Activated CD8-positive, alpha-beta T cell treated with anti-CD3 and anti-CD28 coated beads for 36 hours (primary cell): ENCODE data around the gene DYNC1LI2. TPM values are rescaled to one million over a fixed set of nuclear protein-coding genes. Genes with fewer than 3 reads are reported as not detected.

Source experiments
- ATAC-seq: fragments of 200-7000 bp; cut with Tn5 transposase; one replicate; pipeline ENCODE4 v1.10.0; 2021; ENCODE audit warnings: mild to moderate bottlenecking, moderate library complexity
- CTCF ChIA-PET: fragments of 350-600 bp; sonication (Branson Sonifier 250); formaldehyde crosslinking; loops from one replicate; lab custom pipeline; 2021; ENCODE audit warnings: antibody characterized with exemption; lab: Charles Lee
- POLR2A ChIA-PET: fragments of 350-600 bp; sonication (Branson Sonifier 250); formaldehyde crosslinking; loops from one replicate; lab custom pipeline; 2021; ENCODE audit warnings: antibody characterized with exemption; lab: Charles Lee
- DNase-seq: peaks from one replicate; pipeline ENCODE4 v3.0.0-alpha.2; 2020
- H3K27ac Mint-ChIP-seq: one replicate; pipeline ENCODE4 v1.8.0; 2021; ENCODE audit warnings: mild to moderate bottlenecking, mixed read lengths
- H3K27me3 Mint-ChIP-seq: one replicate; pipeline ENCODE4 v1.8.0; 2021; ENCODE audit warnings: mixed read lengths
- H3K36me3 Mint-ChIP-seq: one replicate; pipeline ENCODE4 v1.8.0; 2021; ENCODE audit warnings: low read depth, mixed read lengths
- H3K4me1 Mint-ChIP-seq: one replicate; pipeline ENCODE4 v1.8.0; 2021; ENCODE audit warnings: low read depth, mixed read lengths
- H3K4me3 Mint-ChIP-seq: one replicate; pipeline ENCODE4 v1.8.0; 2021; ENCODE audit warnings: mild to moderate bottlenecking, moderate library complexity, mixed read lengths
- H3K9me3 Mint-ChIP-seq: one replicate; pipeline ENCODE4 v1.8.0; 2021; ENCODE audit warnings: mixed read lengths
- intact Hi-C: fragments of 100-400 bp; cut with micrococcal nuclease; formaldehyde crosslinking; loops from one replicate; pipeline ENCODE4 v1.10.0; 2022
- total RNA-seq, 2 experiments: library from RNA; stranded (reverse); gene quantifications; one replicate each; pipeline ENCODE4 v1.2.3, GENCODE V29; 2021
- TF ChIP-seq, protein P1 (sequence below): fragments of 200-600 bp; IDR thresholded peaks from one replicate; pipeline ENCODE4 v1.8.0; 2022; ENCODE audit warnings: antibody characterized with exemption, mild to moderate bottlenecking

The DYNC1LI2 gene
- total RNA-seq, 2 experiments from 2014 or later: 35.0 to 39.5 TPM

DNA sequence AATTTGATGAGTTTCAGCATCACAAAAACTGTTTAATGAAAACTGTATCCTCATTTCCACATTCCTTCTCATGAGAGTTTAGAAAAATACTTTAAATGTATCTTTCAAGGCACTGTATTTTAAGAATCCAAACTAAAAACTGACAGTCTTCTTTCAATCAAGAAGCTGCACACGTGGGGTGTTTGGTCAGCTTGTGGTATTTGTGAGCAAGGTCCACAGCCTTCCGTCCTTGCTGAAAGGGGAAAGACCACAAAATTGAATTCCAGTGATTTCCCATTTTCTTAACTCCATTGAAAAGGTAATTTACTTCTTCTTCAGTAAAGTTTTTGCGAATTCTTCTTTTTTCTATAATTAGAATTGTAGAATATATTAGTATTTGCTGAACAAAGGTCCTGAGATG is 3.4 kb upstream of the DYNC1LI2 start:
- TF ChIP-seq, protein P1, sequence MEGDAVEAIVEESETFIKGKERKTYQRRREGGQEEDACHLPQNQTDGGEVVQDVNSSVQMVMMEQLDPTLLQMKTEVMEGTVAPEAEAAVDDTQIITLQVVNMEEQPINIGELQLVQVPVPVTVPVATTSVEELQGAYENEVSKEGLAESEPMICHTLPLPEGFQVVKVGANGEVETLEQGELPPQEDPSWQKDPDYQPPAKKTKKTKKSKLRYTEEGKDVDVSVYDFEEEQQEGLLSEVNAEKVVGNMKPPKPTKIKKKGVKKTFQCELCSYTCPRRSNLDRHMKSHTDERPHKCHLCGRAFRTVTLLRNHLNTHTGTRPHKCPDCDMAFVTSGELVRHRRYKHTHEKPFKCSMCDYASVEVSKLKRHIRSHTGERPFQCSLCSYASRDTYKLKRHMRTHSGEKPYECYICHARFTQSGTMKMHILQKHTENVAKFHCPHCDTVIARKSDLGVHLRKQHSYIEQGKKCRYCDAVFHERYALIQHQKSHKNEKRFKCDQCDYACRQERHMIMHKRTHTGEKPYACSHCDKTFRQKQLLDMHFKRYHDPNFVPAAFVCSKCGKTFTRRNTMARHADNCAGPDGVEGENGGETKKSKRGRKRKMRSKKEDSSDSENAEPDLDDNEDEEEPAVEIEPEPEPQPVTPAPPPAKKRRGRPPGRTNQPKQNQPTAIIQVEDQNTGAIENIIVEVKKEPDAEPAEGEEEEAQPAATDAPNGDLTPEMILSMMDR: no peak
- peaks cover 7% of the 10 kb centered on the region for H3K27me3 Mint-ChIP-seq
- peaks cover 16% of the 10 kb centered on the region for H3K4me1 Mint-ChIP-seq
- intact Hi-C loops: no loop called here
- POLR2A ChIA-PET: interaction anchor here (0.7 to 1.1 kb wide), 2 partner anchors 18 to 19 kb away, joined by 3 read pairs; no protein-coding TSS in a partner anchor
- DNase-seq (no peak), ATAC-seq (no peak)
- peaks cover under 1% of the 10 kb centered on the region for H3K36me3 Mint-ChIP-seq
- no peaks in the 10 kb centered on the region for H3K9me3 Mint-ChIP-seq
- CTCF ChIA-PET: interaction anchor here (0.6 to 3.1 kb wide), 5 partner anchors 29 to 118 kb away, joined by 3 to 14 read pairs (median 5); no protein-coding TSS in a partner anchor
- no peak overlapping the region for H3K4me3 Mint-ChIP-seq
- no peak overlapping the region for H3K27ac Mint-ChIP-seq

DNA sequence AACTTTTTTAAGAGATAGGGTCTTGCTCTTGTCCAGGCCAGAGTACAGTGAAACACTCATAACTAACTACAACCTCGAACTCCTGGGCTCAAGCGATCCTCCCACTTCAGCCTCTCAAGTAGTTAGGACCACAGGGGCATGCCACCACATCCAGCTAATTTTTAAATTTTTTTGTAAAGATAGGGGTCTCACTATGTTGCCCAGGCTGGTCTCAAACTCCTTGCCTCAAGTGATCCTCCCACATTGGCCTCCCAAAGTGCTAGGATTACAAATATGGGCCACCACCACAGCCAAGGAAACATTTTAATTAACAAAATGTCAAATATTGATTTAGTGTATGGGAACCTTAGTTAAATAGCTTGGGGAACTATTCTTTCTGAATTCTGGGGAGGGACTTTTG is 2.8 kb upstream of the DYNC1LI2 start:
- no peak overlapping the region for H3K27ac Mint-ChIP-seq
- CTCF ChIA-PET: interaction anchor here (1.1 to 3.1 kb wide), 5 partner anchors 41 to 119 kb away, joined by 3 to 14 read pairs (median 5); partner anchors contain the start of gene NAE1
- POLR2A ChIA-PET: interaction anchor here (0.7 kb wide), 1 partner anchor 19 kb away, joined by 3 read pairs; no protein-coding TSS in a partner anchor
- intact Hi-C loops: no loop called here
- no peaks in the 10 kb centered on the region for H3K9me3 Mint-ChIP-seq
- peaks cover 22% of the 10 kb centered on the region for H3K4me1 Mint-ChIP-seq
- DNase-seq (no peak), ATAC-seq (no peak)
- H3K27me3 Mint-ChIP-seq: peaks cover 7% of the 10 kb centered on the region
- TF ChIP-seq, protein P1: no peak
- no peak overlapping the region for H3K4me3 Mint-ChIP-seq
- peaks cover 5% of the 10 kb centered on the region for H3K36me3 Mint-ChIP-seq

DNA sequence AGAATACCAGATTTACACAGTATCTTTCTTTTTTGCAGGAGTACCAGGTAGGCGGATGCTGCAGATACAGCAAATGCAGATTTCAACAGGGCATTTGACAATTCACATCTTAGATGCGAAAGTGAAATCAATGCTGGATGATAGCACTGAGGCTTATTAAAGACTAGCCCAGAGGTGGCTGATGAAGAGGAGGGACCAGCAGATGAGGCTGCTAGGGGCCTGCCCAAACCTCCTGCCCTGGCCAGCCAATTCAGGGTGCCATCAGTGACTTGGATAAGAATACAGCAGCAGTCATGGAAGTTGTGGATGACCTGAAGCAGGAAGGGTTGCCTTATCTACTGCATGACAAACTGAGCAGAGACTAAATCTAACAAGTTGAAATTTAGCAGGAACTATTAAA is 1.5 kb upstream of the DYNC1LI2 start:
- H3K27me3 Mint-ChIP-seq: peaks cover 5% of the 10 kb centered on the region
- no peak overlapping the region for H3K4me3 Mint-ChIP-seq
- H3K27ac Mint-ChIP-seq: no peak overlapping the region
- CTCF ChIA-PET: interaction anchor here (1.1 to 3.6 kb wide), 13 partner anchors 10 to 176 kb away, joined by 3 to 25 read pairs (median 6); partner anchors contain the start of genes CMTM4 and NAE1
- intact Hi-C loops: no loop called here
- DNase-seq (no peak), ATAC-seq (no peak)
- TF ChIP-seq, protein P1: no peak
- H3K9me3 Mint-ChIP-seq: no peaks in the 10 kb centered on the region
- H3K36me3 Mint-ChIP-seq: peaks cover 13% of the 10 kb centered on the region
- POLR2A ChIA-PET: interaction anchor here (1.2 to 2.3 kb wide), 3 partner anchors 9 to 20 kb away, joined by 4 to 8 read pairs (median 4); no protein-coding TSS in a partner anchor
- H3K4me1 Mint-ChIP-seq: peaks cover 31% of the 10 kb centered on the region

DNA sequence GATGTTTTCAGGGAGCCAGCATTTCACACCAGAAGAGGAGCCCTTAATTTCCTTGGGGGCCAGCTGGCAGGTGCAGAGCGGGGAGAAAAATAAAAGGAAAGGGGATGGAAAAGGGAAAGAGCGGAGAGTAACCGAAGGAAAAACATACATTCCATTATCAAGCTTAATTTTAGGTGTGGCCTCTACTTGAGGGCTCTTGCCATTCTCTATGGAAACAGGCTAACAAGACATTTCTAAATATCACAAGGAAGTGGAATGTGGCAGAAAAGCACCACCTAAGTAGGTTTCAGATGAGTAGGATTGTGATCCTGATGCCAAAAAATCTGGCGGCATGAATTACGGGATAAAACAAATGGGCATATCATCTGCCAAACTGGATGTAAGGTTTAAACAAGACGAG is 970 bp upstream of the DYNC1LI2 start:
- Mint-ChIP-seq H3K9me3 (no peaks in the 10 kb centered on the region), H3K27ac (peak overlapping the region; percentile 78), H3K36me3 (peaks cover 13% of the 10 kb centered on the region), H3K4me3 (peak overlapping the region; percentile 82), H3K27me3 (peaks cover 5% of the 10 kb centered on the region), H3K4me1 (peaks cover 34% of the 10 kb centered on the region)
- TF ChIP-seq, protein P1: no peak
- CTCF ChIA-PET: interaction anchor here (0.7 to 3.6 kb wide), 28 partner anchors 9 to 346 kb away, joined by 3 to 25 read pairs (median 5); partner anchors contain the start of genes CMTM4 and NAE1
- DNase-seq (no peak), ATAC-seq (no peak)
- POLR2A ChIA-PET: interaction anchor here (0.6 to 2.3 kb wide), 6 partner anchors 10 to 157 kb away, joined by 3 to 8 read pairs (median 4); no protein-coding TSS in a partner anchor
- intact Hi-C loops: no loop called here

DNA sequence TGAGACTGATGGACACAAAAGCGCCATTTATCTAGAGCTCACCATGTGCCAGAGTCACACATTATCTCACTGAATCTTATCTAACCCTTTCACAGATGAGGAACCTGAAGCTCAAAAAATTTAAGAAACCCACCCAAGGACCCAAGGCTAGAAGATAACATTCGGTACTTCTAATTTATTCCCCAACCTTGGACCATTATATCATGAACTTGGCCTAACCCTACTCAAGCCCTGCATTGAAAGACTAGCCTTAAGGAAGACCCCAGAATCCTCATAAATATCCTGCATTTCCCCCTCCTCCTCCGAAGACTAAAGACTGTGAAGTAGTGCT is 548 bp upstream of the DYNC1LI2 start:
- peaks cover 37% of the 10 kb centered on the region for H3K4me1 Mint-ChIP-seq
- peaks cover 15% of the 10 kb centered on the region for H3K36me3 Mint-ChIP-seq
- peaks cover 5% of the 10 kb centered on the region for H3K27me3 Mint-ChIP-seq
- intact Hi-C loops: no loop called here
- TF ChIP-seq, protein P1: peak; percentile 44
- ATAC-seq (no peak), DNase-seq (no peak)
- H3K9me3 Mint-ChIP-seq: no peaks in the 10 kb centered on the region
- ChIA-PET POLR2A (interaction anchor here (0.6 to 2.3 kb wide), 6 partner anchors 10 to 157 kb away, joined by 3 to 8 read pairs (median 4); no protein-coding TSS in a partner anchor), CTCF (interaction anchor here (0.7 to 3.6 kb wide), 29 partner anchors 9 to 345 kb away, joined by 3 to 25 read pairs (median 5); partner anchors contain the start of genes CMTM4 and NAE1)
- peak overlapping the region; percentile 78 for H3K27ac Mint-ChIP-seq
- H3K4me3 Mint-ChIP-seq: peak overlapping the region; percentile 82
